GM18526 (cell line): ENCODE measurements around the gene IFI16.

Experiments
- POLR2A ChIP-seq: IDR thresholded peaks from 3 replicates; pipeline ENCODE4 v1.6.1; 2011; ENCODE audit not compliant: insufficient read length; ENCODE audit errors: extremely low read depth

The IFI16 gene

DNA sequence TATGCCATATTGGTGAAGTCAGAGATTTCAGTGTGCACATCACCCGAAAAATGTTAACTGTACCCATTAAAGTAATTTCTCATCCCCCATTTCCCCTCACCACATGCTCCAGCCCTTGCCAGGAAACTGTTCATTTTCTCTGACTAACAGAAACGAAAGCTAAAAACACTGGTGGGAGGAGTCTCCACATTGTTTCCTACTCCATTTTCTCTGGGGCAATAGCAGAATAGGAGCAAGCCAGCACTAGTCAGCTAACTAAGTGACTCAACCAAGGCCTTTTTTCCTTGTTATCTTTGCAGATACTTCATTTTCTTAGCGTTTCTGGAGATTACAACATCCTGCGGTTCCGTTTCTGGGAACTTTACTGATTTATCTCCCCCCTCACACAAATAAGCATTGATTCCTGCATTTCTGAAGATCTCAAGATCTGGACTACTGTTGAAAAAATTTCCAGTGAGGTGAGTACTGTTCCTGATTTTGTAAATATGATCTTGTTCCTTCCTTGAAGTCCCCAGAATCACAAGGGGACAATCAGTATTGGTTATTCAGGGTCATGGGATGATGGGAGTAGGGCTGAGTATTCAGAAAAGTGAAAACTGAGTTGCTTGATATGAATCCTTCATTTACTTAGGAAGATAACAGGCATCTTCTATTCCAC, at the start of gene IFI16:
Gene IFI16 (plus strand): TSS at position 204 of the 658 bp plus-strand sequence. CDS start 4,774 bp downstream, outside the sequence.
- peak; percentile 54 for TF ChIP-seq POLR2A

DNA sequence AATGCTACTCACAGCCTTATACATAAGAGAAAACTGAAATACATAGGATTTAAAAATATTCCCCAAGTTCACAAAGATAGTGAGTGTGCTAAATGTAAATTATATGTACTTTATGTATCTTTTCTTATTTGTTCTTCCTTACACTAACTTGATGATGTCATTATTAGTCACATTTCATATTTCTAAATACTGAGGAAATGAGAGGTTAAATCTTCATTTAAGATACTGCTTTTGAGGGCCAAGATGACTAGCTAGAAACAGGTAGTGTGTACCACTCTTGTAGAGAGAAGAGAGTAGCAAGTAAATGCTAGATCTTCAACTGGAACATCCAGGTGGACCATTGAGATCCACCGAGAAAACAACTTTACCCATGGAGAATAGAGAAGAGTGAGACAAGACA, 48.5 kb upstream of the IFI16 start:
- no peak for TF ChIP-seq POLR2A

DNA sequence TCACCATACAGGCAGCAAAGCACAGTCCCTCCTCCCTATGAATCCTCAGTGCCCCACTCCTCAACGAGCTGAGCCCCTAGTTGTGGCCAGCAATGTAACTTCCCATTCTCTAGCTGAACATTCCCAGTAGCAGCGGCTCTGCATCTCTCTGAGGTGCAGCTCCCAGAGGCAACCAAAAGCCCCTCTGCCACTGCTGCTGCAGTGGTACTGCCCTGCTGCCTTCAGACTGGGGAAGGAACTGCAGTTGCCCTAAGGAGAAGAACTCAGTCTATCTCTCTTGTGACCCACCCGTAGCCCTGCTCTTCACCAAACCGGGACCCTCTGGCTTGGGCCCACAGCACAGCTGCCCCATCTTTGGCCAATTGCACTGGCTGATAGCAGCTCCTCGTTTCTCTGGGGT, 46.7 kb upstream of the IFI16 start:
- no peak for TF ChIP-seq POLR2A

DNA sequence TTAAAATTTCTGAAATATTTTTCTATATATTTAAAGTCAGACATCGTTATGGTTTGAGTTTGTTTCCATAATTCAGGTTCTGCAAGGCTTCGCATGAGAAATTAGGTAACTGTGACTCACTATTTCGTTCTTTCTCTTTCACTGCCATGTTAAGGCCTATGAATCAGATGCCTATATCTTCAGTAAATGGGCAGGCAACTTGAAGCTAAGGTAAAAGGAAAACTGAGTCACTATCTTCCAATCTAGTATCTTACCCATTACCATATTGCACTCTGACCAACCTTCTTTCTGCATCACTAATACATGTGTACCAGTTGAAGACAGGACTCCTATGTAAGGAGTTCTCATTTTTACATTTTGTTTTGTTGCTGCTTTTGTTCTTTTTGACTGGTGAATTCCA, 40.5 kb upstream of the IFI16 start:
- no peak for TF ChIP-seq POLR2A

DNA sequence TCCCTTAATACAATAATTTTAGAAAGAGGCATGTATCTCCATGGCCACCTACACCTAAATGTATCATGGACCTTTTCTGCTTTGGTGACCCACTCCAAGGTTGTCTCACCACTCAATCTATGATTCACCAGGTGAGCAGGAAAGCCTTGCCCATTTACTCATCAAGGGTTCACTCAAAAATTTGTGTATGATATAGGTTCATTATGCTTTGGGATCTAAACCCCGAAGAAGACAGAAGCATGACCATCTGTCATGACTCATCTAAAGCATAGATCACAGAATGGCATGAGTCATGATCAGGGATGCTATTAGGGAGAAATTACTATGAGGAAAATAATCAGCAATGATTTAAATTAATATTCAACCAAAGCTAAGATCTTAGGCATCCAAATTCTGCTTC, 39.9 kb upstream of the IFI16 start:
- no peak for TF ChIP-seq POLR2A

DNA sequence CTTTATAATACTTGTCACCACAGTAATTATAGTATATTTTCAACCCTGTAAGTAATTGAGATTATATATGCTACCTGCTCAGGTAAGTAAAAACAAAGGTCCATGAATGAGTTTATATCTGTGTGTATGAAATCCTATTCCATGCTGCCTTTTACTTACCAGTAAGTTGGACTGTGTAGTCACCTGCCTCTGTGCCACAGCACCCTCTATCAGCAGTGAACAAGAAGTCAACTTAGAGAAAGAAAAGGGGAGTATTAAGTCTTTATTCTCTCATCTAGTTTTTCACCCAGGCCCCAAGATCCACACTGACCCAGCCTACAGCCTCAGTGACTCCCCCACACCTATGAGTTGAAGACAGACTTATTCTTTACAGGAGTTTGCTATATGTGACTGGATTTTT, 36.9 kb upstream of the IFI16 start:
- no peak for TF ChIP-seq POLR2A

DNA sequence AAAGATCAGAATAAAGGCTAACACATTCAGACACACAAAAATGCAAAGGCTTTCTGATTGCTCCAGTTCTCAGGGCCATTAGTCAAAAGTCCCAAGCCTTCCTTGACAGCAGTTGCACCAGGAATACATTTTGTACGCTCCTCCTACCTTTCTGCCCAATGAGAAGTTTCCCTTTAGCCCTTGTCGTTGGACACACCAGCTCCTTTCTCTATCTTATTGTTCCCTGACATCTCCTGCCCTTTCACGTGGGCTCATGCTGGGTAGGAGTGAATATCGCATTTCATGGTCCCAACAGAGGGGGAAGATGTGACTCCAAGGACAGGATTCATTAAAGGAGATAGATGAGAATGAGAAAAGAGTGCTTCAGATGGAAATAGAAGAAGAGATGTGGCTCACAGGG, 33.5 kb upstream of the IFI16 start:
- TF ChIP-seq POLR2A = no peak

DNA sequence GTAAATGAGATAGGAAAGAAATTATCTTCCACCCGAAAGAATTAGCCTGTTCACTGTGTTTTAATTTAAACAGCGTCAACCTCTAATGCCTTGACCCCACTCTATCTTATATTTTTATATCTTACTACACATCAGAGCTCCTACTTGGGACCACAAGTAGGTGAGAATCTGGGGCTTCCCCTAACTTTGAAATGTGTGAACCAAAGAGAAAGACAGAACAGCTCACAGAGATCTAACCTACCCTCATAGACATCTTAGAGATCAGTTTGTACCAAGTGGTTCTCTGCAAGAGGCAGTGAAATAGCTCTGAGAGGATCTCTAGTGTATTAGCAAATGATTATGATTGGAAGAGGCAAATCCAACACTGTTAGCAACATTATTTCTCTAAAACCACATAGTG, 31.0 kb upstream of the IFI16 start:
- no peak for TF ChIP-seq POLR2A

DNA sequence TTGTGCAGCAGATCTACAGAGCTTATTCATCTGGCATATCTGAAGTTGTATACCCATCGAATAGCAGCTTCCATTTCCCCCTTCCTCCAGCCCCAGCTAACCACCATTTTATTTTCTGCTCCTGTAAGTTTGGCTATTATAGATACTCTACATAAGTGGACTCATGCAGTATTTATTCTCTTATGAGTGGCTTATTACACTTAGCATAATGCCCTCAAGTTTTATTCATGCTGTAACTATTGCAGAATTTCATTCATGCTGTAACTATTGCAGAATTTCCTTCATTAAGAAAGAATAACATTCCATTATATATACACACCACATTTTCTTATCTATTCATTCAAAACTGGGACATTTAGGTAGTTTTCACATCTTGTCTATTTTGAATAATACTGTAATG, 30.5 kb upstream of the IFI16 start:
- no peak for TF ChIP-seq POLR2A

DNA sequence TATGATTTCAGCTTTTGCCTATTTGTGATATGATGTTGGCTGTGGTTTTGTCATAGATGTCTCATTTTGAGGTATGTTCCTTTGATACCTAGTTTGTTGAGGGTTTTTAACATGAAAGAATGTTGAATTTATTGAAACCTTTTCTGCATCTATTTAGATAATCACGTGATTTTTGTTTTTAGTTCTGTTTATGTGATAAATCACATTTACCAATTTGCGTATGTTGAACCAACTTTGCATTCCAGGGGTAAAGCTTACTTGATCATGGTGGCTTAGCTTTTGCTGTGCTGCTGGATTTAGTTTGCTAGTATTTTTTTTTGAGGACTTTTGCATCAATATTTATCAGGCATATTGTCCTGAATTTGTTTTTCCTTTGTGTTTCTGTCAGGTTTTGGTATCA, 26.5 kb upstream of the IFI16 start:
- TF ChIP-seq POLR2A = no peak

DNA sequence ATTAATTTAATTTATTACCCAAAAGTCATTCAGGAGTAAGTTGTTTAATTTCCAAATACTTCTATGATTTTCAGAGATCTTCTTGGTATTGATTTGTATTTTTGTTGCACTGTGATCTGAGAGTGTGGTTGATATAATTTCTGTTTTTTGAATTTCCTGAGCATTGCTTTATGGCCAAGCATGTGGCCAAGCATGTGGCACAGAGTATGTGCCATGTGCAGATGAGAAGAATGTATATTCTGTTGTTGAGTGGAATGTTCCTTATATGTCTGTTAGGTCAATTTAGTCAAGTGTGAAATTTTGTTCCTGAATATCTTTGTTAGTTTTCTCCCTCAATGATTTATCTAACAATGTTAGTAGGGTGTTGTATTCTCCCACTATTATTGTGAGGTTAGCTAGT, 25.3 kb upstream of the IFI16 start:
- no peak for TF ChIP-seq POLR2A

DNA sequence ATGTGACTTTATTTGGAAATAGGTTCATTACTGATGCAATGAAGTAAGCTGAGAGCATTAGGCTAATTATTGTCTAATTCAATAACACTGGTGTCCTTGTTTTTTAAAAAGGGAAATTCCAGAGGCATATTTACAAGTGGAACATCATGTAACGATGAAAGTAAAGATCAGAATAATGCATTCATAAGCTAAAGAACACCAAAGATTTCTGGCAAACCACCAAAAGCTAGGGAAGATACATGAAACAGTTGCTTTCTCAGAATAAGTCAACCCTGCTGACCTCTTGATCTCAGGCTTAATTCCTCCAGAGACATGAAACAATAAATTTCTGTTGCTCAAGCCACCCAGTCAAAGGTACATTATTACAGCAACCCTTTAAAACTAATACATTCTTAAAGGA, 20.3 kb upstream of the IFI16 start:
- no peak for TF ChIP-seq POLR2A

DNA sequence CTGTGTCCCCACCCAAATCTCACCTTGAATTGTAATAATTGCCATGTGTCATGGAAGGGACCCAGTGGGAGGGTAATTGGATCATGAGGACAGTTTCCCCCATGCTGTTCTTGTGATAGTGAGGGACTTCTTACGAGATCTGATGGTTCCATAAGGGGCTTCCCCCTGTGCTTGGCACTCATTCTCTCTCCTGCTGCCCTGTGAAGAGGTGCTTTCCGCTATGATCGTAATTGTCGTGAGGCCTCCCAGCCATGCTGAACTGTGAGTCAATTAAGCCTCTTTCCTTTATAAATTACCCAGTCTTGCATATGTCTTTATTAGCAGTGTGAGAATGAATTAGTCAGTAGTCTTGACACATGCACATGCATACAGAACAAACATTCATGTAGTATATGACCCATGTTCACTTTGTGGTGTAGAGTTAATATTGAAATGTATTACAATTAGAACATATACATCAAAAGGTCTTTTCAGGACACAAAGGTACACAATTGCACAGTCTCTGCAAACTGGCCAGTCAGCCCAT, 16.9 kb upstream of the IFI16 start:
- TF ChIP-seq POLR2A = no peak

DNA sequence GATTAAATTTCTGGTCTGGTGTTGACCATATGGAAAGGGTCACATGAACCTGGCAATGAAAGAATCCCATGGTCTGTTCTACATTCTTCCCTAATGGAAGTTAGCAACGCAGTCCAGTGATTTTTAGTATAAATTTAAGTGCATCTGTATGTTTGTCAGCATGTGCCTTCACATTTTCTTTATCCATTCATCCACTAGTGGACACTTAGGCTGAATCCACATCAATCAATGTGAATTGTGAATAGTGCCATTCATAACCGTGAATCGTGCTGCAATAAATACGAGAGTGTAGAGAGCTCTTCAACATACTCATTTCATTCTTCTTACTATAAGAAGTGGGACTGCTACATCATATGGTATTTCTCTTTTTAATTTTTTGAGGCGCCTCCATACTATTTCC, 12.7 kb upstream of the IFI16 start:
- no peak for TF ChIP-seq POLR2A

DNA sequence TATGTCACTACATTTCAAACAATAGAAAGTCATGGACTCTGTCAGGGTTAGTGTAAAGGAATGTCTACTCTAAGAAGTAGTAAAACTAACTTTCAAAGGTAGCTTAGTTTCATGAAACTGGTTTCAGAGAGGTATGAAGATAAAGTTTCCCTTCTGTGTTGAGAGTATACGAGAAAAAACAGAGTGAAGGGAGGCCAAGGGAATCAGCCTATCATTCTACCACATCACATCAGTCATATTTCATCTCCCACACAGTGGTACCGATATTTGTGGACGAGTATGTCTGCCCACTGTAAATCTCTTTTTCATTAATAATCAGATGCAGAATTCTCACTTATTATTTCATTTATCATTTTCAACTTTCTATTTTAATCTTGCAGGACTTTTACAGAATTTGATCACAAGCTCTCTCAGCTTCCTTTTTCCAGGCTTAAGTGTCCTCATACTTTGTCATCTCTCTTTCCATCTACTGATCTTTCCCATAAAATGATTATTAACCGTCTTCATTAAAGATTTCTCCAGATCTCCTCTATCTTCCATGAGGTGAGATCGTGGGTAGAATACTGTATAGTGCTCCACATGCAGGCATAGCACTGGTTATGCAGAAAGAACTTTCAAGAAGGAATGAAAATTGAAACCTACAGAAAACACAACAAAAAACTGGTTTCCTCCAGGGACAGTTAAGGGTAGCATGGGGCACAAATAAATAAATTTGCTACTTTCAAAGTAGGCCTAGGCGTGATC, 11.5 kb upstream of the IFI16 start:
- no peak for TF ChIP-seq POLR2A

DNA sequence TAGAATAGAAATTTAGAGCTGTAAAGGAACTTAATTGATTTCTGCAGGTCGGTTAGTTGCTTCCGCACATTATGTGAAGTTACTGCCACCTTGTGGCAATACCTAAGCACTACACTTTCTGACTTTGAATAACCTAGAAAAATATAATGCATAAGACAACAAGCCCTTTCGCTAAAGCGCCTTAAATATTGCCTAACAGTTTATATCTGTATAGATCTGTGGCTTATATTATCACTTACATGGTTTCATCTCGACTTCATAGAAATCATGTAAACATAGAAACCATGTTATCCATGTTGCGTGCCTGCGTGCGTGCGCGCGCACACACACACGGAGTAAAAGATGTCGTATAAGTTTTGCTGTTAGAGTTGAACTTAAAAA, 10.9 kb upstream of the IFI16 start:
- no peak for TF ChIP-seq POLR2A

DNA sequence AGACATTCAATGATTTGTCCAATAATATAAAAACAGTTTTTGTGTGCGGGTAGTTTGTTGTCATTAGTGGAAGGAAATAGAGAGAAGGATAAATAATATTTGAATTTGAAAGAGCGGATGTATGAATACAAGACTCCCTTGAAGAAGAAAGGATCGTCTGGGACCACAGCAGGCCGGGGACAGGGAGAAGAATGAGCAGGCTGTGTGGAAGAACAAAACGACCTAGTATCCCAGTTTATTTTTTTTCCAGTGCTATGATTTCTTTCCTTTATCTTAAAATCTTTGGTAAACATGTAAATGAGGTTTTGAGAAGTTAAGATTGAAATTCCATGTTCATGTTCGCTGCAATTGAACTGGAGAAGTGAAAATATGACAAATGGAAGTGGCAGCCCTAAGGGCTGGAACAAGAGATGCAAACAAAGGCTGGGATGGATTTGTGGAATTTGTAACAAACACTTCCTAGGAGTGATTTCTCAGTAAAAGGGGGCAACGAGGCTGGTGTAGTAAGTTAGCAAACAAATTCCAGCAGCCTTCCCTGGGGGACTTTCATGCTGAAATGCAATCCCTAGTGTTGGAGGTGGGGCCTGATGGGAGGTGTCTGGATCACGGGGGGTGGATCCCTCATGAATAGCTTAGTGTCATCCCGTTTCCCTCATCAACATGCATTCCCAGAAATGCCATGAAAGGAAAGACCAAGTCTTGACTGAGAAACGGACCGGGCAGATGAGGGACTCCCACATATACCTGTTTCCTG, 10.2 kb upstream of the IFI16 start:
- TF ChIP-seq POLR2A = no peak

DNA sequence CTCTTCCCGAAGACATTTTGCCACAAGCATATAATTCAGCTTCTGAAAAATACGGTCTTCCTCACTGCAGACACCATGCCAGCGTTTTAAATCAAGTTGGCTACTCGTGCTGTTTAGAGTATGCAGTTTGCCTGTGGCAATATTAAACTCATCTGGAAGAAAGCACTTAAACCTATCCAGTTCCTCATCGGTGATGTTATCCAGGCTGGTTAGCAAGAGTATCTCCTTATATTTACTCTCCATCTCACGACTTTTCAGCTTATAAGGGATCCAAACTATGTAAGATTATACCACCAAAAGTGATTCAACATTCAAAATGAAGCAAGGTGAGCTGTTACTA, 9.7 kb upstream of the IFI16 start:
- no peak for TF ChIP-seq POLR2A
